Glutamatergic neuron (in vitro differentiated cells): ENCODE data around the gene GCFC2. TPM values are rescaled to one million over a fixed set of nuclear protein-coding genes. Genes with fewer than 3 reads are reported as not detected.

ENCODE experiments used
- DNase-seq: peaks from one replicate; pipeline ENCODE4 v3.0.0; 2022
- H3K27ac Mint-ChIP-seq: one replicate; pipeline ENCODE4 v1.8.0; 2020; ENCODE audit warnings: mild to moderate bottlenecking, mixed read lengths, inconsistent platforms; ENCODE audit not compliant: unreplicated experiment
- H3K27me3 Mint-ChIP-seq: one replicate; pipeline ENCODE4 v1.8.0; 2020; ENCODE audit warnings: mild to moderate bottlenecking, moderate library complexity, mixed read lengths, inconsistent platforms; ENCODE audit not compliant: unreplicated experiment
- H3K36me3 Mint-ChIP-seq: one replicate; pipeline ENCODE4 v1.8.0; 2020; ENCODE audit warnings: mild to moderate bottlenecking, mixed read lengths, inconsistent platforms; ENCODE audit not compliant: unreplicated experiment
- H3K4me1 Mint-ChIP-seq: one replicate; pipeline ENCODE4 v1.8.0; 2020; ENCODE audit warnings: mild to moderate bottlenecking, low read depth, mixed read lengths, inconsistent platforms; ENCODE audit not compliant: unreplicated experiment
- H3K4me3 Mint-ChIP-seq: one replicate; pipeline ENCODE4 v1.8.0; 2020; ENCODE audit warnings: mild to moderate bottlenecking, mixed read lengths, inconsistent platforms; ENCODE audit not compliant: unreplicated experiment
- H3K9me3 Mint-ChIP-seq: one replicate; pipeline ENCODE4 v1.8.0; 2020; ENCODE audit warnings: mild to moderate bottlenecking, moderate library complexity, mixed read lengths, inconsistent platforms; ENCODE audit not compliant: unreplicated experiment
- CTCF ChIP-seq: fragments of 200-600 bp; sonication (generic); IDR thresholded peaks from one replicate; pipeline ENCODE4 v1.5.0; 2021; ENCODE audit not compliant: partially characterized antibody, unreplicated experiment
- total RNA-seq: library from RNA; stranded (reverse); fragmentation: NEBNext Ultra II Directional; extraction: Animal tissue kit (Norgen Biotek cat#: 25700); gene quantifications from one replicate; pipeline ENCODE4 v1.2.1, GENCODE V29; 2021; ENCODE audit not compliant: unreplicated experiment

Gene GCFC2
- total RNA-seq, 1 donor from 2014 or later: 12.9 TPM

DNA sequence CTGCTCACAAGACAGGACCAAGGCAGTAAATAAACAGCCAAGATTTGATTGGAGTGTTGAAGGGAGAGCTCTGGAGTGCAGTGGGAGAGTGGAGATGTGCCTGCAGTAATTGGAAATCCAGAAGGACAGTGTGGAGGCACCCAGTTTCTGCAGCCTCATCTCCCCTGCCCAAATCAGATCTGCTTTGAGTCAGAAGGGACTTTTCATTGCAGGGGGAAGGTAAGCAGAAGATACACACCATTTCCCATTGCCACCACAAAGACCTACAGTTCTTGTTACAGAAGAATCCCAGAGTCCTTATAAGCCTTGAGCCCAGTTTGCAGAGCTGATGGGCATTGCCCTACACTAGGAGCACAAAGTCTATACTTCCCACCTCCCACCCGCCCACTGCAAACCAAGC, 27.2 kb upstream of the GCFC2 start:
- H3K9me3 Mint-ChIP-seq: peaks cover 3% of the 10 kb centered on the region
- no peak for DNase-seq
- no peaks in the 10 kb centered on the region for H3K4me1 Mint-ChIP-seq
- H3K4me3 Mint-ChIP-seq: no peak overlapping the region
- no peak for TF ChIP-seq CTCF
- H3K27me3 Mint-ChIP-seq: peaks cover 2% of the 10 kb centered on the region
- no peaks in the 10 kb centered on the region for H3K36me3 Mint-ChIP-seq
- H3K27ac Mint-ChIP-seq: no peak overlapping the region

- H3K9me3 Mint-ChIP-seq: peaks cover 2% of the 10 kb centered on the region
Measured at GRCh38 chr2:75736276-75736675, 25.6 kb upstream of the GCFC2 start.

DNA sequence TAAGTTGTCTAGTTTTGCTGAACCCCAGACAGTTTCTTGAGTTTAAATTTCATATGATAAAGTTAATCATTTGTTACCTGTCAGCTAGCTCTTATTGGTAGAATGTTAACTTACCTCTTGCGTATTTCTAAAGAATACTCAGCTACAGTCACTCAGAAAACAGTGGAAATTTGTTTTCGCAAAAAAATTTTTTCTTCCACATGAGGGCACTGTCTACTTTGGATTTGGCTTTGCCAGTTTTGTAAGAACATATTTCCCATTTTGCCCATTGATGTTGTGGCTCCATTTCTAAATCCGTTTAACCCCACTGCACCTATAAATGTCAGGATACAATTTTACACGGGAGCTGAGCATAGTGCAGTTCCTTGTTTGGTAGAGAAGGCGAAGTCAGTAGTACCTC, 19.1 kb upstream of the GCFC2 start:
- no peak overlapping the region for H3K27ac Mint-ChIP-seq
- no peak overlapping the region for H3K4me3 Mint-ChIP-seq
- no peaks in the 10 kb centered on the region for H3K27me3 Mint-ChIP-seq
- TF ChIP-seq CTCF: no peak
- H3K9me3 Mint-ChIP-seq: peaks cover 1% of the 10 kb centered on the region
- H3K36me3 Mint-ChIP-seq: no peaks in the 10 kb centered on the region
- no peak for DNase-seq
- peaks cover 6% of the 10 kb centered on the region for H3K4me1 Mint-ChIP-seq

More at GRCh38 chr2:75736276-75736675, 25.6 kb upstream of the GCFC2 start:
- TF ChIP-seq CTCF: no peak
- no peaks in the 10 kb centered on the region for H3K4me1 Mint-ChIP-seq
- H3K27ac Mint-ChIP-seq: no peak overlapping the region
- DNase-seq: no peak
- H3K36me3 Mint-ChIP-seq: no peaks in the 10 kb centered on the region
- no peak overlapping the region for H3K4me3 Mint-ChIP-seq
- H3K27me3 Mint-ChIP-seq: peaks cover 2% of the 10 kb centered on the region

- TF ChIP-seq CTCF: no peak
- peaks cover 1% of the 10 kb centered on the region for H3K9me3 Mint-ChIP-seq
- peaks cover 1% of the 10 kb centered on the region for H3K27me3 Mint-ChIP-seq
- H3K4me3 Mint-ChIP-seq: no peak overlapping the region
- no peak overlapping the region for H3K27ac Mint-ChIP-seq
- no peaks in the 10 kb centered on the region for H3K36me3 Mint-ChIP-seq
- peaks cover 6% of the 10 kb centered on the region for H3K4me1 Mint-ChIP-seq
- DNase-seq: no peak
Measured at GRCh38 chr2:75728614-75729419, 18.1 kb upstream of the GCFC2 start.

DNA sequence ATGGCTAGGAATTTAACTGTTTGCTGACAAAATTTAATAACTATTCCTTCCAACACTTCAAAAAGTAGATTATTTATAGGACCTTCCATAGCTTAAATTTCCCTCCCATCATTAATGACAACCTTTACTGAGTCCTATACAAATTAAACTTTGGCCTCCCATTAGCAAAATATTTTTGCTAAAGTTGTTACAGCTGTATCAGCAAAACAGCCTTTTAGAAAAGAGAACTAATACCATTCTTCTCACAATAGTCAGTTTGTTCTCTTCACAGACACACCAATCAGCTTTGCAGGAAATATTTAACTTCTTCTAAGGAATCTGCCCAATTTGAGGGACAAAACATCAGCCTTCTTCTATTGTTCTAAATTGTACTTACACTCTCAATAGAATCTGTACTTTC, 12.0 kb upstream of the GCFC2 start:
- Mint-ChIP-seq H3K27me3 (peaks cover 2% of the 10 kb centered on the region), H3K36me3 (no peaks in the 10 kb centered on the region), H3K4me1 (no peaks in the 10 kb centered on the region), H3K4me3 (no peak overlapping the region), H3K27ac (no peak overlapping the region), H3K9me3 (peaks cover 1% of the 10 kb centered on the region)
- no peak for DNase-seq
- no peak for TF ChIP-seq CTCF
